Caki2 (cell line): Measurements from ENCODE around the gene CD6. TPM values are rescaled to one million over a fixed set of nuclear protein-coding genes. Genes with fewer than 3 reads are reported as not detected.

Experiments
- DNase-seq: peaks from one replicate; pipeline ENCODE4 v3.0.0-alpha.2; 2015; ENCODE audit warnings: low read depth
- in situ Hi-C: cut with HindIII; loops from 2 replicates; pipeline ENCODE4 v1.10.0; 2016; ENCODE audit warnings: low sequenced_read_pairs, low pct_unique_long_range_greater_than_20kb, mixed read lengths
- total RNA-seq: library from RNA; depleted of rRNA; stranded (reverse); fragments of >200 nt; shearing (Covaris generic); gene quantifications from 2 replicates; pipeline ENCODE4 v1.2.3, GENCODE V29; 2014; ENCODE audit warnings: low replicate concordance

CD6 gene
- total RNA-seq, 1 experiment from 2014 or later, result not detected

DNA sequence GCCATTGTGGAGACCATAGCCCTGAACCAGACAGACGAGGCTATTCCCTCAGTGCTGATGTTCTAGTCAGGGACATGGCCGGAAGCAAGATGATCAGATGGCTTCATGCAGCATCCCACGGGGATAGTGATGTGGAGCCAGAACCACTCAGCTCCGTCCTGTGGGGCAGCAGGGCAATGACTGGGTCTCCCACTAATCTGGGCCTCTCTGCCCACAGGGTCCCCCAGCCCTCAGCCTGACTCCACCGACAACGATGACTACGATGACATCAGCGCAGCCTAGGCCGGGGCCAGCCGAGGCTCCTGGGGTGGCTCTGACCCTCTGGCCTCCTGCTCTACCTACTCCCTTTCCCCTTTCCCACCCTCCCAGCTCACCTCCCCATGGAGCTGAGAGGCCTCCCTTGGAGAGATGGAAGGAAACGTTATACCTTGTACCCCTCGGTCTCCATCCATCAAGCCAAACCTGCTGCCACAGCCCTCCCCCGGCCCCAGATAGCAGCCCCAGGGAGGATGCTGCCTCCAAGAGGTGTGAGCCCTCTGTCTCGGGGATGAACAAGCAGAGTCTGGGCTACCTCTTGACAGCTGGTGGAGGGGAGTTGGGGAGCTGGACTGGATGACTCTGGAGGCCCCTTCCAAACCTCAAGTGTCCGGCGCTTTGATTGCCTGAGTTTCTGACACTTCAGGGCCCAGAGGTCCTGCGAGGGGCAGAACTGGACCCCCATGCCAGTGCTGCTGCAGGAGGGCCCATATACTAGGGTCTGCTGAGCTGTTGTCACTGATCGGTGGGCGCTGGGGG is 47.8 kb downstream of the CD6 start:
- in situ Hi-C loops, result no loop called here

DNA sequence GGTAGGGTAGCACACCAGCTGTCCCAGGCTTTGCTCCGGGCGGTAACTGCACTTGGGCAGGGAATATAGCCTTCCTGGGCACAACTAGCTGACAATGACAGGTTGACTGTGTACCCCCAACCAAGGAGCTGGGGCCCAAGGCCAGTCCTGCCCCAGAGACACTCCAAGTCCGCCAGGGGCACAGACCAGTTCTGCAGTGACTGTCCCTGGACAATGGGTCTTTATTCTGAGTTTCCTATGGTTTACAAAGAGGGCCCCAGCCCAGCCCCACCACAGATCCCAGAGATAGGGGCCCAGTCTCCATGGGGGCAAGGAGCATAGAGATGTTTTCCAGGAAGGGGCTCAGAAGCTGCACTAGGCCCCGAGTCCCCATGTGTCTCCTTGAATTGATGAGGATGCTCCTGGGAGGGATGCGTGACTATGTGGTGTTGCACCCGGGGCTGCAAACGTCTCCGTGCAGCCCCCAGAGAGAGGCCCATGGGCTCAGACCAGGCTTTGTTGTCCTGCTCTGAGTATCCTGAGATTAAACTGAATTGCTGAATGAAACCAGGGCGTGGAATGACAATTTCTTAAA is 48.4 kb downstream of the CD6 start:
- DNase-seq, result no peak
- in situ Hi-C loops, result no loop called here

More for the DNA sequence above, 47.8 kb downstream of the CD6 start:
- DNase-seq, result no peak

DNA sequence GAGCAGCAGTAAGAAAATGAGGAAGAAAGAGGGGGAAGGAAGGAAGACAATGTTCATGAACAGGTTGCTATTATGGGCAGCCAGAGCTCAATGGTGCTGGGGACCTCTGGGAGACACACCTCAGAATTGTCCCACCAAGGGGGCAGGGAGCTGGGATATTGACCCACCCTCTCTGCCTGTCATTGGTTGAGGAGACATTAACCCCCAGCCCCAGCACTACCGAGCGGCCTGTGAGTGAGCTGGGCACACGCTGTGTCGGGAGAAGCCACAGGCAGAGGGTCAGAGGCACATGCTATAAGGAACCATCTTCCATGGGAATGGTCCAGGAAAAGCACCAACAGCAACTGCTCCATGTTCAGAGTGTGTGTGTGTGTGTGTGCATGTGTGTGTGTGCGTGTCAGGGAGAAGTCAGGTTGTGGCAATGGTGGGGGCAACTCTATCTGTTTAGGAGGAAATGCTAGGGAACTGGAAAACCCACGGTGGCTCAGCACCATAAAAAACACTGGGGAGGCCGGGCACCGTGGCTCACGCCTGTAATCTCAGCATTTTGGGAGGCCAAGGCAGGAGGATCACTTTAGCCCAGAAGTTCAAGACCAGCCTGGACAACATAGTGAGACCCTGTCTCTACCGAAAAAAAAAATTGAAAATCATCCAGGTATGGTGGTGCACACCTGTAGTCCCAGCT is 49.2 kb downstream of the CD6 start:
- DNase-seq, result no peak

DNA sequence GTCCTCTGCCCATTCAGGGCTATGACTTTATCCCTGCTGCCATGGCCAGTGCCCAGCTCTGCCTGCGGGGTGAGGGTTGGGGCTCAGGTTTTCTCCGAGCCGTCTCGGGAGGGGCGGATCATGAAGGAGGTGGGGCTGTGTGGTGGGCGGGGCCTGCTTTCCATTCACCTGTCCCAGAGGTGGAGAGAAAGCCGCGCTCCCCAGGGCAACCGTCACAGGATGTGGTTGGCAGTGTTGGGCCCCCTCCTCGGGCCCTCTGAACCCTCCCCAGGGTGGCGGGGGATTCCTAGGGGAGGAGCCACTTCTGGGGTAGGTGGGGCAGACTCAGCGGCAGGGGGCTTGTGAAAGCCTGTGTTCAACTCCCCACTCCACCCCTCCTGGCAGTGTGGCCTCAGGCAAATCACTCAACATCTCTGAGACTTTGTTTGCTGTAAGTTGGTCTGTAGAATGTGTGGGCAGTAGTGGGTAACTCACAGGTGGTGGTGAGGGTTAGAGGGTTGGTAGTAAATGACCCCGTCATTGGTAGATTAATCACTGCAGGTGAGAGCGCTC is 50.3 kb downstream of the CD6 start:
- in situ Hi-C loops, result no loop called here
- no peak for DNase-seq

More for the DNA sequence above, 49.2 kb downstream of the CD6 start:
- in situ Hi-C loops, result no loop called here

DNA sequence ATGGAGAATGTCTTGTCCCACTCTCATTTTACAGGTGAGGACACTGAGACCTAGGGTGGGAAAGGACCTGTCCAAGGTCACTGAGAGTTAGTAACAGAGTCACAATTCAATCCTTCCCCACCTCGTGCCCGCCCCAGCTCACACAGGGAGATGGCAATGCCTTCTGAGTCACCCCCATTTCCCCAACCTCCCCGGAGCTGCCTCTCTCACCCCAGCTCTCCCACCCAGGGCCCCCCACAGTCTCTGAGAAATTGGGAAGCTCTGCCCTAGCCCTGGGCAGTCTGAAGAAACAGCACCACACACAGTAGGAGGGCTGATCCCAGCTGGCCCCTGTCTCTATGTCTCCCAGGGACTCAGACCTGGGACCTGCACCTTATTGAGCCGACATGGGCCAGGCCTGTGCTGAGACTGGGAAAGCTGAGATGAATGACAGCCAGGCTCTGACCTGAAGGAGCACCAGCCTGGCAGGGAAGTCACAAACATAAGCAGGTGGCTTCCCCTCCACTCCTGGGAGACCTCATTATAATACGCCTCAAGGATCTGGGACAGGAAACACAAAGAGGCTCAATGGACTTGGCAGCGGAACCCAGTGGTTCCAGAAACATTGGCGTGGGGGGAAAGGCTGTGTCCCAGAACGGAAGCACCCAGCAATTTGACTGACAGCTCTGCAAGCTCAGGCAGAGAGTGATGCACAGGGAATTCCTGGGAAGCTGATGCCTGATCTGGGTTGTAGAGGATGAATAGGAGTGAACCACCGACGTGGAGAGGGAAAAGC is 51.0 kb downstream of the CD6 start:
- in situ Hi-C loops, result no loop called here
- DNase-seq, result no peak

DNA sequence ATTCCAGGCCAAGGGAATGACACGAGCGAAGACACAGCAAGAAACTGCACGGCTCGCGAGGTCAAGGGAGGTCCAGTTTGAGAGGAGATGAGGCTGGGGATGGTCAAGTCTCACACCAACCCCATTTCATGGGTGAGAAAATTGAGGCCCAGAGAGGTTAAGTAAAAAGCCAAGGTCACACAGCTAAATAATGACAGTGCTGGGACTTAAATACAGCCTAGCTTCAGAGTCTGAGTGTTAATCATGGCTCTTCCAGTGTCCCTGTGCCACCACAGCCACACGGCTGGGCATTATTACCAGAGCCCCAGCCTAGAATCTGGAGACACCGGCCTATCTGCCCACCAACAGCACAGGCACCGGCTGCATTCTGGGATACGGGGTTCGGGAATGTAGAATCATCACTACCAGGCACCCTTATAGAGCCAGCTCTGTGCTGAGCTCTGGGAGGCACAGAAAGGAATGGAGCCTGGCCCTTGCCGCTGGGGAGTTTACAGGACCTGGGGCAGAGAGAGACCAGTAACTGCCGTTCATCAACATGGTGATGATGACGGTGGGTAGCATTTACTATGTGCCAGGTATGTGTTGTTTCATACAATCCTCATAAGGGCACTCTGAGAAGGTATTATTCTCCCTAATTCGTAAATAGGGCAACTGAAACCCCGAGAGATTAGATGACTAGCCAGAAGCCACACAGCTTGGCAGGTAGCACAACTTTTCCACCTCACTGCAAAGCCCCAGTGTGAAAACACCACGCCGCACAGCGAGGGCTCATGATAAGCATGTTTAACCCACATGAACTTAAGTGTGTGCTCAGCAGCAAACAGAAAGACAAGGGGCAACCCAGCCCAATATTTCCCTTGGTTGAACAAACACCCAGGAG is 51.8 kb downstream of the CD6 start:
- in situ Hi-C loops, result no loop called here
- DNase-seq, result no peak

DNA sequence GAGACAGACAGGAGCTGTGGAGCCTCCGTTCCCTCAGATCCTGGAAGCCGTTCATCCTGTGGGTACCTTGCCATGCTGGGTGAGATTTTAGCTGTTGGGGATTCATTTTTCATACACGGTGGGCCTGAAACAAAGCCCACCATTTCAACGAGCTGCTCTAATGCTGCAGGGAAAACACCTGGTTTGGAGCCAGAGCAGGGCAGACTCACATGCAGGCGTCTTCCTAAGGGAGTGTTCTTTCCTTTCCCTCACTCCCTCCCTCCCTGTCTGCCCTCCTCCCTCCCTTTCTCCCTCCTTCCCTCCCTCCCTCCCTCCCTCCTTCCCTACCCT is 52.5 kb downstream of the CD6 start:
- in situ Hi-C loops, result no loop called here
- DNase-seq, result no peak

DNA sequence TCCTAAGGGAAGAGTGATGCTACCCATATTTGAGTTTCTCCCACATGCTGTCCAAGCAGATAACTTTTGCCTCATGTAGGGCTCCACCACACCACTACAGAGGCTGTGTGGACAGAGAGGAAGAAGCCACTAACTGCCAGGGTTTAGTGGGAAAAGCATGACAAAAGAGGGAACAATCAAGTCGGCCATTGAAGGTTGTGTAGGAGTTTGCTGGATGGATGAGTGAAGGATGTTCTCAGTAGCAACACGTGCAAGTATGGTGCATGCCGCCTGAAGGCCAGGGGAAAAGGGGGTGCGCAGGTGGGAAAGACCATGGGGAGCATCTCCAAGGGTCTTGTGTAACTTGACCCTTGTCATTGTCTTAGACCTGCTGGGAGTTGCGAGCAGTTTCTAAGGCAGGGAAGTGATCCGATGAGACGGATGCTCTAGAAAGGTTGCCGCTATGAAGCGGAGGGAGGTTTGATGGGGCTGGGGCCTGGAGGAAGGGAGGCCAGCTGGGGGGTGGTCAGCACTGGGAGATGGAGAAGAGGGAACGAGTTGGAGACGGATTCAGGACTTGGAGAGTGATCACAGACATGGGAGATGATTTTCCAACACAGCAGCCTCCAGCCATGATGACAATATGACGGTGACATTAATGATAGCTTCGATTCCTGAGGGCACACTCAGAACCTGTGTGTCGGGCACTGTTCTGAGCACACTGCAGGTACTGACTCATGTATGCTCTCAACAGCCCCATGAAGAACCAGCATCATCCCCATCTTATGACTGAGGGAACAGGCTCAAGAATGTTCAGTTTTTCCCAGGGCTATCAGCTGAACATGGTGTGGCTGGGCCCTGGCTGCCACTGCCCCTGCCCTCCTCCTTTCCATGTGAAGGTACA is 53.7 kb downstream of the CD6 start:
- in situ Hi-C loops, result no loop called here

DNA sequence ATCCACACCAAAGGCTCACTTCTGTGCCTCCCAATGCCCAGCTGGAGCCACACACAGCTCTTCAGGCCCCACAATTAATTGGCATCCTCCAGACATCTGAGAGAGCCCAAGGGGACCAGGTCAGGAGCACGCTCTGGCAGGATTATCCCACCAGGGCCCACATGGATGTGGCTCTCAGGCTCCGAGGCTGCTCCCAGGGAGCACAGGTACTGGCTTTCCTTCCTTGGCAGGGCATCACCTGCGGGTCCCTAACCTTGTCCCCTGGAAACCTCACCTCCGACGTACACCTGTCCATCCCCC is 54.3 kb downstream of the CD6 start:
- in situ Hi-C loops, result no loop called here
- no peak for DNase-seq

More for the DNA sequence above, 53.7 kb downstream of the CD6 start:
- DNase-seq, result no peak

DNA sequence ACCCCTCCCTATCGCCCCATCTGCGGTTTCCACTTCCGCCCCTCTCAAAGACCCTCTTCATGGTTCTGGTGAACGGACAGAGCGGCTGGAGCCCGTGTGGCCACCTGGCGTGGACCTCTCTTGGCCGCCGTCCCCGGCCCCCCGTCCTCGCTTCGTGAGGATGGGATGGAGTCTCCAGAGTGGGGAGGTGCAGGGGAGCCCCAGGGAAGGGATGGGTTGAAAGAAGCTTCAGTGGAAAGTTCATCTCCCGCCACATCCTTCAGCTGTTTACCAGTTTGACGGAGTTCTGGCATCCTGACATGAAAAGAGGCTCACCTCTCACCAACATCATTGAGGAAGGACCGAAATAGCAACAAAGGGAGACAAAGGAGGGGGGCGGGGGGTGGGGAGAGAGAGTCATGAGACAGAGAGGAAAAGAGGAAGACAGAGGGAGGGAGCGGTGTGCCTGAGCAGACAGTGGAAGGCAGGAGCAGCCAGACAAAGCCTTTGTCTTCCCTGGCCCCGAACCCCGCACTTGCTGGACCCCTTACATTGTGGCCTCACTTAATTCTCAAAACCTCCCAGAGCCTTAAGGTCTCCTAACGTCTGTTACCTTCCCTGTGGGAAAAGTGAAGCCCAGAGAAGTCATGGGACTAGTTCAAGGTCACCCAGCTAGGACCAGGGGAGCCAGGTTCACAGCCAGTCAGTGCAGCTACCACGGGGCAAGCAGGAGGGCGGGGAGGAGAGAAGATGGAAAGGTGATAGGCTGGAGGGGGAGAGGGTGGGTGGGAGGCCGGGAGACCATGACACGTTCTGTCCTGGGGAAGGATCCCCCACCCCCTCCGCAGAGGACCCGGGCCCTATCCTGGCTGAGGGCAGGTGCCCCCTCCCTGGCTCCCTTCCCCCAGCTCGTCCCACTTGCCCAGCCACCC is 54.9 kb downstream of the CD6 start:
- in situ Hi-C loops, result no loop called here
- no peak for DNase-seq

DNA sequence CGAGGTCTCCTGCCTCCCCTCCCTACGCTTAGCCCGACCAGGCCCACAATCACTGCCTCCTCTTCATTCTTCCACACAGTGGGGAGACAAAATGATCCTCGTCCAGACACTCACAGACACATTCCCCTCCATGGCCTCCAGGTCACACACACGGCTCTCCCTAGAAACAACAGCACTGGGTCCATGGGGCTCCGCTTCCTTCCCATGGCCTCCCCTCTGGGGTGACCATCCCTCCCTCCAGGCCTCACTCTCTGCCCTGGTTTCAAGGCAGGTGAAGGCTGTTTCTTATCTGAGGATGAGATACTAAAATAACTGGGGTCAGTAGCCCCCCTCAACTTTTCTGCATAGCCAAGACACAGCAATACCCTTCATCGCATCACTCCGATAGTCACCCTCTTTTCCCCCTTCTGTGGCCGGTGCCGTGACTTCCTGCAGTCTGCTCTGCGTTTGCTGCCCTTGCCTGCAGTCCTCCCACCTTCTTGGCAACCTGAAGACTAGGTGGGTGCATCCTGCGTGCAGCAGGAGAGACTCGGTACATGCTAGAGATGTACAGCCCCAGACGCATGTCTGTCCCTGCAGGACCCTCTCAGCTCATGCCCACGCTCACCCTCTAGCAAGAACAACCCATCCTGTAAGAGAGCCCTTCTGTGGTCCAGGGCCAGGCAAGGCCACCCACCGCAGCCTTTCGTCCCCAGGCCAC is 55.8 kb downstream of the CD6 start:
- in situ Hi-C loops, result no loop called here
- no peak for DNase-seq

DNA sequence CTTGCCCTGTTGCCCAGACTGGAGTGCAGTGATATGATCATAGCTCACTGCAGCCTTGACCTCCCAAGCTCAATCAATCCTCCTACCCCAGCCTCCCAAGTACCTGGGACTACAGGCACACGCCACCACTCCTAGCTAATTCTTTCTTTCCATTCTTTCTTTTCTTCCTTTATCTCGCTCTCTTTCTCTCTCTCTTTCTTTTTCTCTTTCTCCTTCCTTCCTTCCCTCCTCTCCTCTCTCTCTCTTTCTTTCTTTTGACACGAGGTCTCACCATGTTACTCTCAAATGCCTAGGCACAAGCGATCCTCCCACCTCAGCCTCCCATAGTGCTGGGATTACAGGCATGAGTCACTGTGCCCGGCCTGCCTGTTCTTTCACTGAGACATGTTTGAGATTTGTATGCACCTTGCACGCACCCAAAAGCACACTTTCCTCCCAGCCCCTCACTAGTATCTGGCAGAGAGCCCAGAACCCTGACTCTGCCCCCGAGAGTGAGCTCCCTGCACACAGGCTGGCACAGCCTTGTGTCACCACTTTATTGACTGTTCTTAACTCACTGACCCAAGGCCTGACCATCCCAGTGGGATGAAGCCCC is 56.8 kb downstream of the CD6 start:
- in situ Hi-C loops, result no loop called here

DNA sequence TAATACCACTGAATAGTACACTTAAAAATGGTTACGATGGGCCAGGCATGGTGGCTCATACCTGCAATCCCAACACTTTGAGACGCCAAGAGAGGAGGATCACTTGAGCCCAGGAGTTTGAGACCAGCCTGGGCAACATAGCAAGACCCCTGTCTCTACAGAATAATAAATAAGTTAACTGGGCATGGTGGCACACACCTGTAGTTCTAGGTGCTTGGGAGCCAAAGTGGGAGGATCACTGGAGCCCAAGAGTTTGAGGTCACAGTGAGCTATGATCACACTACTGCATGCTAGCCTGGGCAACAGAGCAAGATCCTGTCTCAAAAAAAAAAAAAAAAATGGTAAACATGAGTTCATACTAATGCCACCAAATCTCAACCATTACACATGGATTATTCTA is 61.3 kb downstream of the CD6 start:
- no peak for DNase-seq
- in situ Hi-C loops, result no loop called here

More for the DNA sequence above, 56.8 kb downstream of the CD6 start:
- no peak for DNase-seq

DNA sequence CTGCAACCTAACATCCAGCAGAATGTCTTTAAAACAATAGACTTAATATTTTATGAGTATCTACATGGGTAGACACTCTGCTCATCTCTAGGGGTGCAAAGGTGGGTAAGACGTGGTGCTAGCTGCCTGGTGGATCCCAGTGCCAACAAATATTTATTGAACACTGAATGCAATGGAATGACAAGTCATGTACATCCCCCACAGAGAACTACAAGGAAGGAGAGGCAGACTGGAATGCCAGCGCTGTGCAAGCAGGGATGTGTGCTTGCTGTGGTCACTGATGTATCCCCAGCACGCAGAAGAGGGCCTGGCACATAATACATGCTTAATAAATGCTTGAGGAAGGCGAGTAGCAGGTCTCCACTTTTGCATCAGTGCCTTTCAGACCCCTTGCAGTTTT is 61.9 kb downstream of the CD6 start:
- in situ Hi-C loops, result no loop called here
- no peak for DNase-seq

DNA sequence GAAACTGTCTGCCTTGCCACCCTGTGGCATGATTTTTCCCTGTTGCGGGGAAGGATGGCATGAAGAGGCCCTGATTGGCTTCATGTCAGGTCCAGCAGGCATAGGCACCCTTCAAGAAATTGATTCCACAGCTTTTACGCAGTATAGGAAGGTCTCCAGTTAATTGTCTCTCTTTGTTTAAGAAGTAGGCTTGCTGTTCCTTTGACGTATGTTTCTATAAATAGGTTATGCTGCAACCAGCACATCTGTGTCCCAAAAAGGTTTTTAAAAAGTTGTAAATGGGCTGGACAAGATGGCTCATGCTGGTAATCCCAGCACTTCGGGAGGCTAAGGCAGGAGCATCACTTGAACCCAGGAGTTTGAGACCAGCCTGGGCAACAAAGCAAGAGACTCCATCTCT is 62.6 kb downstream of the CD6 start:
- in situ Hi-C loops, result no loop called here
- no peak for DNase-seq
